ENCODE measurements around the gene TMEM201.

DNA sequence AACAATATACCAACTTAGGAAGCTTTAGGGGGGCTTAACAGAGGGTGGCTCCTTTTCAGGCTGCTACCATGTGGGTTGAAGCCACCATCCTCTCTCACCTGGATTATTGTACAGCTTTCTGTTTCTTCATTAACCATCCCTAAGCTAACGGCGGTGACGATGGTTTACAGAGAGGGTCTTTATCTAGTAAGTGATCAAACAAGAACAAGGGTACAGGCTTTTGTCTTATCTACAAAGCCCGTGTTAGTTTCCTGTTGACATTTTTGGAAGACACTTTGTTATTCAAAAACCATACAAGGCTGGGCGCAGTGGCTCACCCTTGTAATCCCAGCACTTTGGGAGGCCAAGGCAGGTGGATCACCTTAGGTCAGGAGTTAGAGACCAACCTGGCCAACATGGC is 29.0 kb upstream of the TMEM201 start:
- TF ChIP-seq, protein P1, sequence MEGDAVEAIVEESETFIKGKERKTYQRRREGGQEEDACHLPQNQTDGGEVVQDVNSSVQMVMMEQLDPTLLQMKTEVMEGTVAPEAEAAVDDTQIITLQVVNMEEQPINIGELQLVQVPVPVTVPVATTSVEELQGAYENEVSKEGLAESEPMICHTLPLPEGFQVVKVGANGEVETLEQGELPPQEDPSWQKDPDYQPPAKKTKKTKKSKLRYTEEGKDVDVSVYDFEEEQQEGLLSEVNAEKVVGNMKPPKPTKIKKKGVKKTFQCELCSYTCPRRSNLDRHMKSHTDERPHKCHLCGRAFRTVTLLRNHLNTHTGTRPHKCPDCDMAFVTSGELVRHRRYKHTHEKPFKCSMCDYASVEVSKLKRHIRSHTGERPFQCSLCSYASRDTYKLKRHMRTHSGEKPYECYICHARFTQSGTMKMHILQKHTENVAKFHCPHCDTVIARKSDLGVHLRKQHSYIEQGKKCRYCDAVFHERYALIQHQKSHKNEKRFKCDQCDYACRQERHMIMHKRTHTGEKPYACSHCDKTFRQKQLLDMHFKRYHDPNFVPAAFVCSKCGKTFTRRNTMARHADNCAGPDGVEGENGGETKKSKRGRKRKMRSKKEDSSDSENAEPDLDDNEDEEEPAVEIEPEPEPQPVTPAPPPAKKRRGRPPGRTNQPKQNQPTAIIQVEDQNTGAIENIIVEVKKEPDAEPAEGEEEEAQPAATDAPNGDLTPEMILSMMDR (IDR thresholded peaks at IDR 0.05) = no peak
- TF ChIP-seq POLR2A (IDR thresholded peaks at IDR 0.05) = no peak
